Measurements from ENCODE around the gene ACER2. TPM values are rescaled to one million over a fixed set of nuclear protein-coding genes. Genes with fewer than 3 reads are reported as not detected.

ACER2 gene
- total RNA-seq: 1 to 10 TPM in 2 of 3 donors, under 1 TPM in 1; 0.61 to 1.3 (median 1.2) TPM
- 2.3 TPM for total RNA-seq (2013)

DNA sequence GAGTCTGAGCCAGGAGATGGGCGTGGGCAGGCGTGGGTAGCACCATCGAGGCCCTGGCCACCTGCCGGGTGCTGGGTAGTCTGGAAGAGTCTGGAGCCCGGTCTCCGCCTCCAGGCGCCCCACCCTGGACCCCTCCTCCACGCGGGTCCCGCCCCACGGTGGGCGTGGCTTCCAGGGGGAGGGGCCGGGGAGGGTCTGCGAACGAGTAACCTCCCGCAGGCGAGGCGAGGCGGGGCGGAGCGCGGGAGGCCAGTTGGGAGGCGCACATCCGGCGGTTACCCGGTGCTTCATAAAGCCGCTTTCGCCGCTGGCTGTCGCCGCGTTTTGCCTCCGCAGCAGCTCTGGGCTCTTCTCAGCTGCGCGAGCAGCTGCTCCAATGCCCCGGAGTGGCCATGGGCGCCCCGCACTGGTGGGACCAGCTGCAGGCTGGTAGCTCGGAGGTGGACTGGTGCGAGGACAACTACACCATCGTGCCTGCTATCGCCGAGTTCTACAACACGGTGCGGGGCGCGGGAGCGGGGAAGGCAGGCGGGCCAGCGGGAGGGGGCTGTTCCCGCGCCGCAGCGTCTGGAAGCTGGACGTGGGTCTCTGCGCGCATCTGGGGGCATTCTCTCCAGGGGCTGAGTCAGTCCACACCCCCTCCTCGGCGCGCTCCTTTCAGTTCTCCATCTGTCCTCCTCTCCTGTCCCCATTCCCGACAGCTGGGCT is at the start of gene ACER2:
ACER2 (plus strand) TSS at position 317 of the 708 bp plus-strand sequence; CDS start at position 393, 76 bp downstream.
- peak within 1 kb of the TSS; percentile 67 to 87 for H3K27ac Mint-ChIP-seq
- Histone ChIP-seq H3K9me3 (ENCODE audit: control insufficient read depth, insufficient read depth, low read length) (no peaks in the 10 kb centered on the region), H3K36me3 (ENCODE audit: control insufficient read depth, insufficient read depth, low read length) (no peaks in the 10 kb centered on the region), H3K27ac (ENCODE audit: low read length) (peak within 1 kb of the TSS; percentile 27), H3K4me1 (ENCODE audit: control insufficient read depth, insufficient read depth, low read length) (peaks cover 18% of the 10 kb centered on the region), H3K27me3 (ENCODE audit: control insufficient read depth, insufficient read depth, low read length) (no peaks in the 10 kb centered on the region), H3K4me3 (ENCODE audit: low read length) (peak within 1 kb of the TSS; percentile 89)
- H3K4me1 Mint-ChIP-seq: peaks cover 10 to 18% of the 10 kb centered on the region in 2 donors
- H3K4me3 Mint-ChIP-seq: peak within 1 kb of the TSS; percentile 98
- ATAC-seq (peak; percentile 95 to 96 (median 96)), DNase-seq (peak; percentile 81 to 95)
- TF ChIP-seq, protein P1, sequence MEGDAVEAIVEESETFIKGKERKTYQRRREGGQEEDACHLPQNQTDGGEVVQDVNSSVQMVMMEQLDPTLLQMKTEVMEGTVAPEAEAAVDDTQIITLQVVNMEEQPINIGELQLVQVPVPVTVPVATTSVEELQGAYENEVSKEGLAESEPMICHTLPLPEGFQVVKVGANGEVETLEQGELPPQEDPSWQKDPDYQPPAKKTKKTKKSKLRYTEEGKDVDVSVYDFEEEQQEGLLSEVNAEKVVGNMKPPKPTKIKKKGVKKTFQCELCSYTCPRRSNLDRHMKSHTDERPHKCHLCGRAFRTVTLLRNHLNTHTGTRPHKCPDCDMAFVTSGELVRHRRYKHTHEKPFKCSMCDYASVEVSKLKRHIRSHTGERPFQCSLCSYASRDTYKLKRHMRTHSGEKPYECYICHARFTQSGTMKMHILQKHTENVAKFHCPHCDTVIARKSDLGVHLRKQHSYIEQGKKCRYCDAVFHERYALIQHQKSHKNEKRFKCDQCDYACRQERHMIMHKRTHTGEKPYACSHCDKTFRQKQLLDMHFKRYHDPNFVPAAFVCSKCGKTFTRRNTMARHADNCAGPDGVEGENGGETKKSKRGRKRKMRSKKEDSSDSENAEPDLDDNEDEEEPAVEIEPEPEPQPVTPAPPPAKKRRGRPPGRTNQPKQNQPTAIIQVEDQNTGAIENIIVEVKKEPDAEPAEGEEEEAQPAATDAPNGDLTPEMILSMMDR (IDR thresholded peaks at IDR 0.05): no peak
- under 1% methylated on average over 61 of the region's 61 CpGs for WGBS (ENCODE audit: insufficient coverage)
- H3K9me3 Mint-ChIP-seq: no peaks in the 10 kb centered on the region
- intact Hi-C loops (cut with micrococcal nuclease): loop anchor here (1.0 kb wide), 1 partner anchor 29 kb away; the partner anchor contains the start of gene RPS6
- peaks cover 0 to 2% of the 10 kb centered on the region in 2 donors for H3K27me3 Mint-ChIP-seq (ENCODE audit: low read depth in 2 of 2)
- H3K36me3 Mint-ChIP-seq: no peaks in the 10 kb centered on the region

DNA sequence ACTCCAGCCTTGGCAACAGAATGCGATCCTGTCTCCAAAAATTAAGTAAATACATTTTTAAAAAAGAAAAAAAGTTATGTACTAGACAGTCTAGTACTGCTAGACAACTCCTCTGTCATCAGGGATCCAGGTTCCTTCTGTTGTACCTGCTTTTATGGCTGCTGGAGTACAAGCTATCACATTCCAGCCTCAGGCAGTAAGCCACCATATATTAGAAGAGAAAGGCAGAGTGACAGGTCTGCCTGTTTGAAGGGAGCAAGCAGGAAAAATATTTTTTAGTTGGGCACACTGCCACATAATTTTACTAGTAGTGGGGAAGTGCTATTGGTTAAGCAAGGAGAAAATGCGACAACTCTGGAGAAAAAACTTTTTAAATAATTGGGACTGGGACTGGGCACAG is 39.7 kb upstream of the ACER2 start:
- no peaks in the 10 kb centered on the region for H3K27me3 Mint-ChIP-seq (ENCODE audit: low read depth in 2 of 2)
- TF ChIP-seq, protein P1 (IDR thresholded peaks at IDR 0.05): no peak
- H3K9me3 Mint-ChIP-seq: no peaks in the 10 kb centered on the region
- Histone ChIP-seq H3K27ac (ENCODE audit: low read length) (no peak overlapping the region), H3K9me3 (ENCODE audit: control insufficient read depth, insufficient read depth, low read length) (no peaks in the 10 kb centered on the region), H3K4me3 (ENCODE audit: low read length) (no peak overlapping the region), H3K27me3 (ENCODE audit: control insufficient read depth, insufficient read depth, low read length) (no peaks in the 10 kb centered on the region), H3K36me3 (ENCODE audit: control insufficient read depth, insufficient read depth, low read length) (peaks cover 64% of the 10 kb centered on the region), H3K4me1 (ENCODE audit: control insufficient read depth, insufficient read depth, low read length) (no peaks in the 10 kb centered on the region)
- peak overlapping the region in 1 of 2 donors; percentile 36 for H3K27ac Mint-ChIP-seq
- DNase-seq (no peak), ATAC-seq (no peak)
- intact Hi-C loops (cut with micrococcal nuclease): no loop called here
- peaks cover 8% of the 10 kb centered on the region for H3K36me3 Mint-ChIP-seq
- no peak overlapping the region for H3K4me3 Mint-ChIP-seq
- WGBS (ENCODE audit: insufficient coverage): 96% methylated on average over 2 of the region's 2 CpGs
- H3K4me1 Mint-ChIP-seq: peaks cover 9 to 17% of the 10 kb centered on the region in 2 donors

- 93% methylated on average over 3 of the region's 5 CpGs for WGBS (ENCODE audit: insufficient coverage)
- Histone ChIP-seq H3K4me1 (ENCODE audit: control insufficient read depth, insufficient read depth, low read length) (no peaks in the 10 kb centered on the region), H3K9me3 (ENCODE audit: control insufficient read depth, insufficient read depth, low read length) (no peaks in the 10 kb centered on the region), H3K27me3 (ENCODE audit: control insufficient read depth, insufficient read depth, low read length) (no peaks in the 10 kb centered on the region), H3K36me3 (ENCODE audit: control insufficient read depth, insufficient read depth, low read length) (peaks cover 80% of the 10 kb centered on the region), H3K4me3 (ENCODE audit: low read length) (no peak overlapping the region), H3K27ac (ENCODE audit: low read length) (no peak overlapping the region)
- Mint-ChIP-seq H3K27ac (peak overlapping the region in 1 of 2 donors; percentile 16), H3K4me1 (peaks cover 3 to 17% of the 10 kb centered on the region in 2 donors), H3K9me3 (no peaks in the 10 kb centered on the region), H3K36me3 (peaks cover 23% of the 10 kb centered on the region), H3K4me3 (no peak overlapping the region), H3K27me3 (ENCODE audit: low read depth in 2 of 2) (no peaks in the 10 kb centered on the region)
- ATAC-seq (no peak), DNase-seq (no peak)
- intact Hi-C loops (cut with micrococcal nuclease): no loop called here
- TF ChIP-seq, protein P1 (IDR thresholded peaks at IDR 0.05): no peak
Observed at GRCh38 chr9:19371942-19372341, 36.9 kb upstream of the ACER2 start.
